Measurements from ENCODE around the gene STRN.

Gene STRN

GRCh38 chr2:36797324-36798070, 168.8 kb downstream of the STRN start:
- FAIRE-seq (peak; percentile 30), DNase-seq (ENCODE audit: insufficient read length, low spot score) (no peak)

More at GRCh38 chr2:36797324-36798070, 168.8 kb downstream of the STRN start:
- TF ChIP-seq POLR2A (IDR thresholded peaks at IDR 0.05; ENCODE audit: low read depth, low read length), result no peak

Measured in H54 (cell line).